ENCODE results near the gene LDLRAD2.
"Not testable (repeated sequence)": the region's sequence is repeated elsewhere in the genome, so short reads cannot be mapped to it uniquely, and the experiment has no call there.

Gene LDLRAD2

GRCh38 chr1:21811875-21812305 is at the start of gene LDLRAD2:
TSS of gene LDLRAD2 (plus strand) at chr1:21812265. CDS start at chr1:21812452, 187 bp downstream.
- DNase-seq = no peak

GRCh38 chr1:21763236-21763635 is 48.8 kb upstream of the LDLRAD2 start:
- no peak for DNase-seq

- DNase-seq = no peak
These were observed 48.2 kb upstream of the LDLRAD2 start for GRCh38 chr1:21763694-21764419.

GRCh38 chr1:21764615-21765423 is 47.2 kb upstream of the LDLRAD2 start:
- no peak for DNase-seq

GRCh38 chr1:21766210-21766609 is 45.9 kb upstream of the LDLRAD2 start:
- DNase-seq = no peak

- not testable (repeated sequence) for DNase-seq
These were observed 45.0 kb upstream of the LDLRAD2 start for GRCh38 chr1:21767106-21767505.

- no peak for DNase-seq
These were observed 41.9 kb upstream of the LDLRAD2 start for GRCh38 chr1:21770201-21770600.

GRCh38 chr1:21770602-21771001 is 41.5 kb upstream of the LDLRAD2 start:
- not testable (repeated sequence) for DNase-seq

GRCh38 chr1:21771672-21772071 is 40.4 kb upstream of the LDLRAD2 start:
- not testable (repeated sequence) for DNase-seq

GRCh38 chr1:21773585-21773984 is 38.5 kb upstream of the LDLRAD2 start:
- no peak for DNase-seq

GRCh38 chr1:21774835-21775549 is 37.1 kb upstream of the LDLRAD2 start:
- DNase-seq = no peak

GRCh38 chr1:21775550-21775914 is 36.5 kb upstream of the LDLRAD2 start:
- DNase-seq = no peak

GRCh38 chr1:21775985-21776562 is 36.0 kb upstream of the LDLRAD2 start:
- no peak for DNase-seq

GRCh38 chr1:21776925-21777324 is 35.1 kb upstream of the LDLRAD2 start:
- DNase-seq = not testable (repeated sequence)

GRCh38 chr1:21778405-21778727 is 33.7 kb upstream of the LDLRAD2 start:
- DNase-seq = no peak

GRCh38 chr1:21779613-21780521 is 32.2 kb upstream of the LDLRAD2 start:
- DNase-seq = no peak

- no peak for DNase-seq
These were observed 30.2 kb upstream of the LDLRAD2 start for GRCh38 chr1:21781815-21782348.

- peak; percentile 47 for DNase-seq
These were observed 29.7 kb upstream of the LDLRAD2 start for GRCh38 chr1:21782349-21782867.

- peak; percentile 97 for DNase-seq
These were observed 29.0 kb upstream of the LDLRAD2 start, which contains the start of gene USP48 for GRCh38 chr1:21782868-21783678. TSS of gene USP48 (minus strand) at chr1:21783149. CDS start at chr1:21782957, 192 bp downstream.
